Measurements from ENCODE around the gene PNPLA8. TPM values are rescaled to one million over a fixed set of nuclear protein-coding genes. Genes with fewer than 3 reads are reported as not detected.

The PNPLA8 gene
- total and polyA plus RNA-seq, 2 donors (not counting 3 experiments of a cell fraction or from before 2014, with no cell fraction given), result 5.9 to 19.9 TPM

DNA sequence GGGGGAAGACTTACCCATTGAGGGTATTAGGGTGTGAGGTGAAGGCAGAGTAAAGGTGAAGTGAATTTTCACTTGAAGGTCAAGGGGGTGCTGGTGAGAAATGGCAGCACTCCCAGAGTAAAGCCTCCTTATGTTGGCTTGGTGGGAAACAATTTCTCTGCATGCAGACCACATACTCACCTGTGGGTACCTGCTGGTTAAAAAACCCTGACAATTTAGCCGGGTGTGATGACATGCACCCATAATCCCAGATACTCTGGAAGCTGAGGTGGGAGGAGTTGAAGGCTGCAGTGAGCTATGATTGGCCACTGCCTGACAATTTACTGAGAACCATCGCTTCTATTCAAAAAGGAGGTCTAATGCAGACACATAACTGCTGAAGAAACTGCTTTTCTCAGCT lies 49.2 kb upstream of the PNPLA8 start:
- H3K9ac ChIP-seq (replicated peaks; ENCODE audit: extremely low read depth, insufficient read depth, low read length), result no peak overlapping the region
- H3K4me1 ChIP-seq (ENCODE audit: control insufficient read depth, extremely low read depth, insufficient read depth, low read length), result peaks cover 13% of the 10 kb centered on the region
- BruUV-seq (replicated peaks), result no TSS peak
- H3K36me3 ChIP-seq (ENCODE audit: control insufficient read depth in 2 of 2, extremely low read depth in 1 of 2, insufficient read depth in 2 of 2, low read length in 2 of 2), result peaks cover 3 to 10% of the 10 kb centered on the region in 2 experiments
- intact Hi-C loops (cut with micrococcal nuclease), result no loop called here
- no peaks in the 10 kb centered on the region for H3K9me1 ChIP-seq (replicated peaks; ENCODE audit: control insufficient read depth, extremely low read depth, insufficient read depth, low read length)
- CTCF ChIA-PET, result no interaction called here
- no peak for DNase-seq (ENCODE audit: low read depth, low spot score)
- H3K9me3 ChIP-seq (replicated peaks; ENCODE audit: control insufficient read depth, insufficient read depth, low read length), result no peaks in the 10 kb centered on the region
- H3K79me2 ChIP-seq (ENCODE audit: control insufficient read depth, insufficient read depth, low read length), result peaks cover 14% of the 10 kb centered on the region
- TF ChIP-seq JUN (IDR thresholded peaks at IDR 0.05; ENCODE audit: borderline replicate concordance, insufficient read depth, insufficient read length, low read depth) (no peak), POLR2A (IDR thresholded peaks at IDR 0.05; ENCODE audit: low read depth, low read length) (no peak), GATA2 (IDR thresholded peaks at IDR 0.05; ENCODE audit: insufficient read depth, insufficient read length, low read depth, low read length) (no peak), FOS (IDR thresholded peaks at IDR 0.05; ENCODE audit: borderline replicate concordance, insufficient read depth, low read length) (no peak), MYC (IDR thresholded peaks at IDR 0.05; ENCODE audit: low read depth, low read length) (no peak), EZH2 (IDR thresholded peaks at IDR 0.05; ENCODE audit: borderline replicate concordance, low read depth, low read length, severe bottlenecking) (no peak), CTCF (IDR thresholded peaks at IDR 0.05; ENCODE audit: extremely low read depth in 1 of 2, insufficient read depth in 1 of 2, low read depth in 1 of 2, low read length in 2 of 2) (no peak), POLR2AphosphoS5 (IDR thresholded peaks at IDR 0.05; ENCODE audit: insufficient read depth, low read depth, low read length) (no peak)
- TF ChIP-seq, protein P1, sequence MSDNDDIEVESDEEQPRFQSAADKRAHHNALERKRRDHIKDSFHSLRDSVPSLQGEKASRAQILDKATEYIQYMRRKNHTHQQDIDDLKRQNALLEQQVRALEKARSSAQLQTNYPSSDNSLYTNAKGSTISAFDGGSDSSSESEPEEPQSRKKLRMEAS (IDR thresholded peaks at IDR 0.05; ENCODE audit: insufficient read depth, insufficient read length), result no peak
- H3K4me3 ChIP-seq (replicated peaks in 1 of 3; ENCODE audit: insufficient read depth in 1 of 3, low read depth in 1 of 3, low read length in 3 of 3), result no peak overlapping the region
- POLR2A ChIA-PET, result no interaction called here
- H4K20me1 ChIP-seq (replicated peaks; ENCODE audit: control insufficient read depth, extremely low read depth, insufficient read depth, low read length), result no peaks in the 10 kb centered on the region
- no peak overlapping the region for H2AFZ ChIP-seq (ENCODE audit: low read depth, low read length)
- dilution Hi-C loops (cut with MboI; ENCODE audit: extremely low pct_ligation_motif_present, low sequenced_read_pairs), result no loop called here
- FAIRE-seq, result no peak
- no peak overlapping the region for H3K27ac ChIP-seq (ENCODE audit: insufficient read depth, low read depth, low read length)
- no peak overlapping the region for H3K4me2 ChIP-seq (ENCODE audit: insufficient read depth, low read length)
- no peaks in the 10 kb centered on the region for H3K27me3 ChIP-seq (ENCODE audit: control insufficient read depth in 2 of 2, insufficient read depth in 2 of 2, low read length in 2 of 2)

Measured in endothelial cell of umbilical vein (primary cell).